ENCODE data around the gene BTN1A1. TPM values are rescaled to one million over a fixed set of nuclear protein-coding genes. Genes with fewer than 3 reads are reported as not detected.

The BTN1A1 gene
- total RNA-seq, 1 donor = not detected

DNA sequence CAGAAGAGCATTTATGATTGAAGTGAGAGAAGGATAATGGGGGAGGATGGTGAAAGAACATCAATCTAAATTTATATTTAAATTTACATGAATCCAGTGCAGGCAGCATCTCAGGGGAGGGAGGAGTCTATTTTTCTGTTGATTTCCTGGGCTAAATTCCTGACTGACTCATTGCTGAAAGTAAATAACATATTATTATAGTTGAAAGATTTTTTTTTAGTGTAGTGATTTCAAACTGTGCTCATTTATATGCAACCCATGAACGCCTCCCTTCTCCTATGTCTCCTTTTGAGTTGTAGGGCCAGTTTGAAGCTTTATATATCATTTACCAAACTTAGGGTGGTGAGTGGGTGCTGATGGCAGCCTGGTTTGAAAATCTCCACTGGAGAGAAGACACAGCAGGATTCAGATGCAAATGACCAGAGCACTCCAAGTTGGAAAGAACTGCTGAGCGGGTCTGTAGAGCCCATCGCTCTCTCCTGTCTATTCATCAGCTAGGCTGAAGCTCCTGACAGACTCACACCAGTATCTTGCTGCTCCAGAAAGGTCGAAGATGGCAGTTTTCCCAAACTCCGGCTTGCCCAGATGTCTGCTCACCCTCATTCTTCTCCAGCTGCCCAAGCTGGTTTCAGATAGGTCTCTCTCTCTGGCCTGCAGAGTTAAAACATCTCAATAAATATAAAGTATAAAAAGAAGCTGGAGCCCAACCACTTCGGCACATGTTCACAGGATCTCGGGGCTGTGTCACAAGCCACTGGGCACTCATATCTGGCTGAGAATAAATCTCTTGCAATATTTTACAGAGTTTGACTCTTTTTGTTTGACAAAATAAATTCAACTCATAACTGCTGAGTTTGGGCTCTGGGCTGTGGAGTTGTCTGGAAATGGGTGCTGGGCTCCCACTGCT, 24.0 kb upstream of the BTN1A1 start:
- DNase-seq (ENCODE audit: low read depth in 2 of 3, low spot score in 2 of 3) = no peak

DNA sequence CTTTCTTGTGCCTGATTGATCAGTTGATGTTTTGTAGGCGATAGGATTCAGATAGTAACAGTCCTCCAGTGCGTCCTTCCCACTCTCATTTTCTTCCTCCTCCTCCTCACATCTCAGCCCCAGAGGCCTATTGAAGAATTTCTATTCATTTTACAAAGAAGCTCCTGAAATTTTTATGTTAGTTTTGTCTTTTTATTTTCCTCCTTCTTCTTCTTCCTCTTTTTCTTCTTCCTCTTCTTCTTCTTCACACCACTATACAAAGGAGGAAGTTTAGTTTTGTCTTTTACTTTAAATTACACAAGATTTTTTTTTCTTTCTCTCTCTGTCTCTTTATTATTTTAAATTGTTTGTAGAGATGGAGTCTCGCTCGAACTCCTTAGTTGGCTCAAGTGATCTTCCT, 23.2 kb upstream of the BTN1A1 start:
- DNase-seq (ENCODE audit: low read depth in 2 of 3, low spot score in 2 of 3) = no peak

- DNase-seq (ENCODE audit: low read depth in 2 of 3, low spot score in 2 of 3) = no peak
These were observed 22.7 kb upstream of the BTN1A1 start for GRCh38 chr6:26477426-26477825.

GRCh38 chr6:26478100-26478984, 21.8 kb upstream of the BTN1A1 start:
- no peak for DNase-seq (ENCODE audit: low read depth in 2 of 3, low spot score in 2 of 3)

- no peak for DNase-seq (ENCODE audit: low read depth in 2 of 3, low spot score in 2 of 3)
These were observed 21.2 kb upstream of the BTN1A1 start for GRCh38 chr6:26478985-26479278.

- DNase-seq (ENCODE audit: low read depth in 2 of 3, low spot score in 2 of 3) = no peak
These were observed 17.8 kb upstream of the BTN1A1 start for GRCh38 chr6:26482338-26482737.

- no peak for DNase-seq (ENCODE audit: low read depth in 2 of 3, low spot score in 2 of 3)
These were observed 16.4 kb upstream of the BTN1A1 start for GRCh38 chr6:26483727-26484126.

DNA sequence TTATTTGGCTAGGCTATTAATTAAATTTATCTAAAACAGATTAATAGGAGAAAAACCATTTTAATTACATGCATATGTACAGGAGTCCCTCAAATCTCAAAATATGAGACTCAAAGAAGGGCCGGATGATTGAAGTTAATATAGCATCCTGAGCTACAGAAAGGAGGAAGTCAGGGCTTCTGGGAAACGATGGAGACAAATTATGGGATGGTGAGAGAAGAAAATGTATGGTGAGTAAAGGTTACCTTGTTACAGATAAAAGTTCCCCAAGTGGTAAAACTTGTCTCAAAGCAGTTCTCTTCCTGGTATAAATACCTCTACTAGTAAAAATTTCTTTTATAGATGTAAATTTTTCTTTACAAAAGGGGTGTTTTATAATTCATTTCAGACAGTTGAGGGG, 15.9 kb upstream of the BTN1A1 start:
- DNase-seq (ENCODE audit: low read depth in 2 of 3, low spot score in 2 of 3) = no peak

DNA sequence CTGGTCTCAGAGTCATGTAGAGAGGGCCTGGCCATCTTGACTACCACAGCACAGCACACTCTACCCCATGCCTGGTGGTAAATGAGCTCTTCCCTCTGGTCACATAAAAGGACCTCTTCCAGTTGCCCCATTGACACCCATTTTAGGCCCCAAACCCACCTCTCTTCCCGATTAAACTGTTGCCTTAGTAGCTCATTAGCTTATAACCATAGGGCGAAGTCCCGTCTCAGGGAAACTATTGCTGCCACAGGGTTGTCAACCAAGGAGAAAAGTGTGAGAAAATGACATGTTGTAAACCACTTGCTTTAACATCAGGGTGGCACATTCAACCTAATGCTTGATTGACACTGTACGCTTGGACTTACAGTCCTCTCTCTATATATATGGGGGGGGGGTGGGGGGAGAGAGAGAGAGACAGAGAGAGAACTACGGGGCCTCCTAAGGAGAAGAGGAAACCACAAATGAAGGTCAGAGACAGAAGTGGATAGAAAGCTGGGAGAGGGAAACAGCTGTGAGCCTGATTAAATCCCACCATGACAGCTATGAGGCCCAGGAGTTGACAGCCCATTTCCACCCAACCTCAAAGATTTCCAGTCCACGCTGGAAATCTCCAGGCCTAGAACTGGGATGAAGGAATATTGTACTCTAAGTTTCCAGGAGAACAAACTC, 14.9 kb upstream of the BTN1A1 start:
- DNase-seq (ENCODE audit: low read depth in 2 of 3, low spot score in 2 of 3) = peak in 2 of 3 donors; percentile 40 to 75

- DNase-seq (ENCODE audit: low read depth in 2 of 3, low spot score in 2 of 3) = no peak
These were observed 13.7 kb upstream of the BTN1A1 start for GRCh38 chr6:26486358-26486757.

- no peak for DNase-seq (ENCODE audit: low read depth in 2 of 3, low spot score in 2 of 3)
These were observed 12.6 kb upstream of the BTN1A1 start for GRCh38 chr6:26487466-26487865.

DNA sequence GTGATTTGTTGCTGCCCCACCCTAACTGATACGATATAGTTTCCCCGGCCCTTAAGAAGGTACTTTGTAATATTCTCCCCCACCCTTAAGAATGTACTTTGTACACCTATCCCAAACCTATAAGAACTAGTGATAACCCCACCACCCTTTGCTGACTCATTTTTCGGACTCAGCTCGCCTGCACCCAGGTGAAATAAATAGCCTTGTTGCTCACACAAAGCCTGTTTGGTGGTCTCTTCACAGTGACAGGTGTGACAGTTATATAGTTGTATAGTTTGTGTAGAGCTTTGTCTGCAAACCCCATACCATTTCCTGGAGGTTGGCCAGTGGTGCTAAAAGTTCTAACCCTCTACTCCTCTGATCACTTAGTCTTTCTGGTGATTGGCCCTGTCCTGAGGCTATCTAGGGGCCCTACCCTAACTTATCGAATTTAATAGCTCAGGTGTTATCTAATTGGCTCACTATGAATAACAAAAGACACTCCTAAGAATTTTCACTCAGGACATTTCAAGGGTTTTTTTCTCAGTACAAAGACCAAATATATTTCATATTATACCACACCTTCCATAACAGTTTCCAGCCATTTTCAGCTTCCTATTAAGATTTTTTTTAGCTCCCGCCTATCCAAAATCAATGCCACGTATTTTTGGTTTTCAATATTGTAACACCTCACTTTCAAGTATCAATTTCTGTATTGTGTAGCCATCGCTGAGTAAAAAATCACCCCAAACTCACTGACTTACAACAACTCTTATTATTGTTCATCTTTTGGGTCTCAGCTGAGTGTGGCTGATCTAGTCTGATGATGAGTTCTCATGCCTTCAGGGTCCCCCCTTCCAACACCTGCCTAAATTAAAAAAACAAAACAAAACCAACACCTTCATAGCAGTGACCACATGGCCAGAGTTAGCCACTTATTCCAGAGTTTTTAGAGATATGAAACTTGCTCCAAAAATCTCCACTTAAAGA, 9.8 kb upstream of the BTN1A1 start:
- DNase-seq (ENCODE audit: low read depth in 2 of 3, low spot score in 2 of 3) = no peak

- no peak for DNase-seq (ENCODE audit: low read depth in 2 of 3, low spot score in 2 of 3)
These were observed 8.5 kb upstream of the BTN1A1 start for GRCh38 chr6:26491604-26492003.

DNA sequence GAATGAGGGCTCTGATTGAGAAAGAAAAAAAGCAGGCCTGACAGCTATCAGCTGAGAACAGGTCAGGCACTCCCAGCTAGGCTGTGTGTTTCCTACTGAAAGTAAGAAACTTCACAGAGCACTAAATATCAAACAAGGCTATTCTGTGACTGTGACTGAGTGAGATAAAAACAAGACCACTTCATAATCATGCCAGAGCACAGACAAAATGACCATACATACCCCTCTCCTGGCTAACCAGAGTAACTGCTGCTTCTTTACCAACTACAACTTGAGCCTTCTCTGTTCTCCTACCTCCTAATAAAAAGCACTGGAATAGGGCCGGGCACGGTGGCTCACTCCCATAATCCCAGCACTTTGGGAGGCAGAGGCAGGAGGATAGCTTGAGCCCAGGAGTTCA, 6.8 kb upstream of the BTN1A1 start:
- peak in 2 of 3 donors; percentile 50 to 66 for DNase-seq (ENCODE audit: low read depth in 2 of 3, low spot score in 2 of 3)

DNA sequence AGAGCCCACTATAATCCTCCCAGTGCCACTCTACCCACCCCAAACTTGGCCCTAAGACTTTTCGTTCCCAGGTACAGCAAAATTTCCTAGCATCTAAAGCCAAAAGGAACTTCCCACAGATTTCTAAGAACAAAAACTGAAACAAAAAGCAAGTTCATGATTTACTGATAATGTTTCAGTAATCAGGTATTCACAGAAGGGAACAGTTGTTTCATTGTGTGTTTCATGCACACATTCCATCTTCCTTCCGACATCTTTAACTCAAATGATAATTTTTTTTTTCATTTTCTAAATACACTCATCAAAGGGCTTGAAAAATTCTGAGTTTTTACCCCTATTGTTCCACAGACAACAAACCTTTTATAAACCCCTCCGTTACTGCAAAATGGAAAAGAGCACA, 6.0 kb upstream of the BTN1A1 start:
- no peak for DNase-seq (ENCODE audit: low read depth in 2 of 3, low spot score in 2 of 3)

DNA sequence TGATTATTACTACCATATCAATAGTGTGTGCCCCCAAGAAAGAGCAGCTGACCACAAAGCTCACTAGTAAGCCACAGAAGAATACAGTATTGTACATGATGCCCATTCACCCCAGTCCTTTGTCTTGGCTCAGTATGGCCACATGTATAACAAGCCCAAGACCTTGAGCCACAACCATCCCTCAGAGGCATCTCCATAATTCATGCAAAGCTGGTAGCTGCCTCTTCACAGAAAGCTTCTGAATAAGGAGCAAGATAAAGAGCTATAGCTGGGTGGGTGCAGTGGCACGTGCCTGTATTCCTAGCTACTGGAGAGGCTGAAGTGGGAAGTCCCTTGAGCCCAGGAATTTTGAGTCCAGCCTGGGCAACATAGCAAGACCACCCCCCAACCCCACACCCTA, 4.8 kb upstream of the BTN1A1 start:
- no peak for DNase-seq (ENCODE audit: low read depth in 2 of 3, low spot score in 2 of 3)

DNA sequence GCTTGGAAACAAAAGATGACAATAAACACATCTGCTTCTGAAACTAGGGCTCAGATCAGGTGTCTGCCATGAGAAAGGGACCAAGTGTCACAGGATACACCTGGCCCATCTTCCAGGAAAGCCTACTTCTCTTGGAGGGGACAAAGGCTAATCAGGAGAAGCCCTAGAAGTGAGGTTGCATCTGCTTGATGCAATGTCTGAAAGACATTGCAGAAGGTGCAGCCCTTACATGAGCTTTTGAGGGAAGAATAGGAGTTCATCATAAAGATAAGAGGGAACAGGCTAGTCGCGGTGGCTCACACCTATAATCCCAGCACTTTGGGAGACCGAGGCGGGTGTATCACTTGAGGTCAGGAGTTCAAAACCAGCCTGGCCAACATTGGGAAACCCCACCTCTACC, 2.5 kb upstream of the BTN1A1 start:
- no peak for DNase-seq (ENCODE audit: low read depth in 2 of 3, low spot score in 2 of 3)

GRCh38 chr6:26501482-26501986, 1.4 kb downstream of the BTN1A1 start:
- peak in 2 of 3 donors; percentile 6 to 39 for DNase-seq (ENCODE audit: low read depth in 2 of 3, low spot score in 2 of 3)

DNA sequence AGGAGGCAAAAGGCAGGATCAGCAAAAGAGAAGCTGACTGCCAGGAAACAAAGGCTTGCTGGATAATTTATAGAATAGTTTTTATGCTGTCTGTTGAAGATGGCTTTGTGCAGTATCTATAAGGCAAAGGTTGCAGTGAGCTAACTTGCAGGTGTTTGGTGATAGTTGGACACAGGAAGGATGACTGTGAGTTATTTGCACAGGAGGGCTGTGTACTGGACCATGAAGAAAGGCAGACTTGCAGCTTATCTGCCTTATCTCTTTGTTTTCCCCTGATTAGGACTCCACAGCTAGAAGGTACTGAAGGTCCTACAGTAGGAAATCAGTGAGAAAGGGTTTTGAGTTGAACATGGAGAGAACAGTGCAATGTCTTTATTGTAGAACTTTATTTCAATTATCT, 2.1 kb downstream of the BTN1A1 start:
- no peak for DNase-seq (ENCODE audit: low read depth in 2 of 3, low spot score in 2 of 3)

DNA sequence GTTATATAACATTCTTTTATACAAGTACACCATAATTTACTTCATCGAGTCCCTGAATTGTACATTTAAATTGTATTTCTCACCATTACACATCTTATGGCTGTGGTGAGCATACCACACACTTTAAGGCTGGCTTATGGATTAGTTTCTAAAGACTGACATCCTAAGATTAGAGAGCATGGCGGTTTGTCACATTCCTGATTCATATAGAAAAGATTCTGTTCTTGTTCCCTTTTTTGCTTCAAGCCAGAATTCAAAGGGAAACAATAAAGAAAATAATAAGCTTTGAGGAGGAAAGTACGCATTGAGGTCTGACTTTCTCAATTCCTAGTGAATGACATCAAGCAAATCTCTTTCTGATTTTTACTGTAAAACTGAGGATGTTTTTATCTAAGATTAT, 2.5 kb downstream of the BTN1A1 start:
- no peak for DNase-seq (ENCODE audit: low read depth in 2 of 3, low spot score in 2 of 3)

Measured in hematopoietic multipotent progenitor cell (in vitro differentiated cells).